ENCODE results near the gene PODNL1.
A peak's percentile ranks its signal among the peaks of the same experiment; 100 is the strongest.

Gene PODNL1

GRCh38 chr19:13958043-13958442, 19.8 kb upstream of the PODNL1 start:
- no peak for DNase-seq (ENCODE audit: low read depth in 3 of 3)

DNA sequence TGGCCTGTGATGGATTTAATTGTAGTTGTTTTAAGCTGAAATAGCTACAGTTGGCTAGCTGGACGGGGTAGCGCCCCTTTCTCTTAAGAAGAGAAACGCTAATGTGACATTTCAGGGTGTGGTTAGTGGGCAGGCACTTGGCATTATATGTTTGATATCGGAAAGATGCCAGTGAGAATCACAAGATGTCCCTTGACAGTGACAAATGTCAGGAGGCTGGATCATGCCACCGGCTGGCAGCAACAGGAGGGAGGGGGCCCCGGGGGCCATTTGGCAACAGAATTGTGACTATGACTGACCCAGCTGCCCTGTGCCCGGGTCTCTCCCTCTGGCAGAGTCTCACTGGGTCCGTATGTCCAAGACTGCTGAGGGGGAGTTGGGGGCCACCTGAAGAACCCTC, 18.8 kb upstream of the PODNL1 start:
- no peak for DNase-seq (ENCODE audit: low read depth in 3 of 3)

DNA sequence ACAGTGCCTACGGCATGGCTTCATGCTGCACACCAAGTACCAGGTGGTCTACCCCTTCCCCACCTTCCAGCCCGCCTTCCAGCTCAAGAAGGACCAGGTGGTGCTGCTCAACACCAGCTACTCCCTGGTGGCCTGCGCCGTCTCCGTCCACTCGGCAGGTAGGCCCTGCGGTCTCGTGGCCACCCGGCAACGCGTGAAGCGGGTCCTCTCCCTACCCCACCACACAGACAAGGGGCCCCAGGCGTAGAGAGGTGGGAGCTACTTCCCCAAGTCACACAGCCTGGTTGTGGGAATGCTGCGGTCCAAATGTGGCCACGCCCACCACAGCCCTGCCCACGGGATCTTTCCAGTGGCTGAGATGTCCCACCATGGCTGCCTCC, 18.1 kb upstream of the PODNL1 start:
- no peak for DNase-seq (ENCODE audit: low read depth in 3 of 3)

- DNase-seq (ENCODE audit: low read depth in 3 of 3), result no peak
These were observed 17.6 kb upstream of the PODNL1 start for GRCh38 chr19:13955662-13956364.

DNA sequence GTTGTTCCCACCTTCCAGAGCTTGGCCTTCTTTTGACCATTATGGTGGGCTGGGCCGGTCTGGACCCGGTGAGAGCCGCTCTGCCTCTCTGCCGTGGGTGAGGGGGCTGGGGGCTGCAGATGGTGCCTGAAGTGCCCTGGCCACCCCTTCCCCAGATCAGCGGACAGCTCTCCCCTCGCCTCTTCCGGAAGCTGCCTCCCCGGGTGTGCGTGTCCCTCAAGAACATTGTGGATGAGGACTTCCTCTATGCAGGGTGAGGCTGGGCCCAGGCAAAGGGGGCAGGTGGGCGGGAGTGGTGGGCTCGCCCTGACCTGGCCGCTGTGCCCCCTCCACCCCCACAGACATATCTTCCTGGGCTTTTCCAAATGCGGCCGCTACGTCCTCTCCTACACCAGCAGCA, 16.0 kb upstream of the PODNL1 start:
- DNase-seq (ENCODE audit: low read depth in 3 of 3), result no peak

DNA sequence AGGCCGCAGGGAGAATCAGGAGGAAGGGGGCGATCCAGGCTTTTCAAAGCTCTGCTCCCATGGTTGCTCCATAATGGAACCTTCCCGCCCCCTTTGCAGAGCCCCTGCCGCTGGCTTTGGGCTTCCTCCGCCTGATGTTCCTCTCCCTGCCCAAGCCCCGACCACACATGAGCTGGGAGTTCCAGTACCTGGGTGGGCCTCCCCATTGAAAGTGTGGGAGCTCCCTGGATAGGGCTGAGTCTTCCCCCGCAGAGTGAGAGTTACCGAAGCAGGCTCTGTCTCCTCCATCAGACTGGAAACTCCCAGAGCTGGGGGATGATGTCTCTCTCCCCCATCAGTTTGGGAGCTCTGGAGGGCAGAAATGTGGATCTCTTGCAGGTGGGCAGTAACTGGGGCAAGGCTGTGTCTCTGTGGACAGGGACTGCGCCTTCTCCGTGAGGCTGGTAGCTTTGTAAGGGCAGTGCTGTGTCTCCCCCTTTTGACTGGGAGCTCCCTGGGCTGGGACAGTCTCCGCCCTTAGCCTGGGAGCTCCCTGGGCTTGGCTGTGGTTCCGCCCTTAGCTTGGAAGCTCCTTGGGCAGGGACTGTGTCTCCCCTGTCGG, 14.8 kb upstream of the PODNL1 start:
- no peak for DNase-seq (ENCODE audit: low read depth in 3 of 3)

GRCh38 chr19:13952154-13952930, 14.1 kb upstream of the PODNL1 start, which contains the start of gene DCAF15:
Gene DCAF15, plus strand, starts transcription at chr19:13952509. Its CDS starts 4 bp downstream, at chr19:13952513.
- DNase-seq (ENCODE audit: low read depth in 3 of 3), result peak; percentile 97 to 99 (median 98)

DNA sequence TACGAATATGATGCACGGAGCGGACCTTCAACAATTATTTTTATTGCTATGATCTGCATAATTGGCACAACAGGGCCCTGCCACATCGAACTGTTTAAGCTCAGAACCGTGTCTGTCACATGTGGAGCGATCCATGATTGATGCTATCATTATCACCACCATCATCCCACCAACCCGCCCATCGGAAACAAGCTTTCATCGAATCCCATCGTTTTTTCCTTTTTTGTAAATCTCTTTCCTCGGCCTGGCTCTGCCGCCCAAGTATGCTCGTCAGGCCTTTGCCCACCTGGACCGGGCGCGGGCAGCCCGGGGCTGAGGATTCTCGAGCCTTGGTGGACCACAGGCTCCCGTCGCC, 13.6 kb upstream of the PODNL1 start:
- no peak for DNase-seq (ENCODE audit: low read depth in 3 of 3)

GRCh38 chr19:13951043-13951442, 12.8 kb upstream of the PODNL1 start:
- DNase-seq (ENCODE audit: low read depth in 3 of 3), result no peak

DNA sequence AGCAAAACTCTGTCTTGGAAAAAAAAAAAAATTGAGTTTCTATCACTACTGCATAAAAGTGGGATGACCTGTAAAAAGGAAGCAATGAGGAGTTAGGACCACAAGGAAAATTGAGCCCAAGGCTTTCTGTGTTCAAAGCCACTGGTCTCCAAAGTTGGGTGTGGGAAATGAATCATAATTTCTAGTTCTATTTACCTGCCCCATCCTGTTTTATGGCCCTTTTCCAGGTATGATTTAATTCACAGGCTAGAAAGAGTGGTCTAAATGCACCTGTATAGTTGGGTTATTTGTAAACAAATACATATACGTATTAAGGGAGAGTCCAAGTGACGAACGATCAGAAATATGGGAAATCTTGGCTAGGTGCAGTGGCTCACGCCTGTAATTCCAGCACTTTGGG, 8.2 kb upstream of the PODNL1 start:
- DNase-seq (ENCODE audit: low read depth in 3 of 3), result no peak

DNA sequence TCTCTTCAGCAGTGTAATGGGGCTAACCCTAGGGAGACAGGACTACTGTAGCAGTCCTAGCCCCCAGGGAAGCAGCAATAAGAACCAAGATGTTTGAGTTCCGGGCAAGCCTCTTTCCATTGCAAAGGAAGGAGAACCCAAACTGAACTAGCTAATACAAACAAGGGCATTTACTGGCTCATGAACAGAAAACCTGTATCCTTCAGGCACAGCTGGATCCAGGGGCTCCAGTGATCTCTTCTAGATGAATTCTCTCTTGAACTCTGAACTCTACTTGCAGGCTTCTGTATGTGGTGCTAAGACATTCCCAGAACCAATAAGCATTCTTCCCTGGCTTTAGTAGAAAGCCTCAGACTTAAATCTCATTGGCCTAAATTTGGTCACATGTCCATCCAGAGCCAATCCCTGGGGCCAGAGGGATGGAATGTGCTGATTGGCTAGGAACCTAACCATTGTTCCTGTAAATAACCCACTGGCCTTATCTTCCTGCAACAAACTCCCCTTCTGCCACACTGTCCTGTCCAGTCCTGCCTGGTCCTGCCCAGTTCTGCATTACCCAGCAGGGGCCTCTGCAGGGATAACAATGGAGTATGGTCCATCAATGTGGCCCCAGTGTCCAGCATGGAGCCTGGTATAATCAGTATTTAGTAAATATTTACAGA, 3.9 kb upstream of the PODNL1 start:
- DNase-seq (ENCODE audit: low read depth in 3 of 3), result no peak

DNA sequence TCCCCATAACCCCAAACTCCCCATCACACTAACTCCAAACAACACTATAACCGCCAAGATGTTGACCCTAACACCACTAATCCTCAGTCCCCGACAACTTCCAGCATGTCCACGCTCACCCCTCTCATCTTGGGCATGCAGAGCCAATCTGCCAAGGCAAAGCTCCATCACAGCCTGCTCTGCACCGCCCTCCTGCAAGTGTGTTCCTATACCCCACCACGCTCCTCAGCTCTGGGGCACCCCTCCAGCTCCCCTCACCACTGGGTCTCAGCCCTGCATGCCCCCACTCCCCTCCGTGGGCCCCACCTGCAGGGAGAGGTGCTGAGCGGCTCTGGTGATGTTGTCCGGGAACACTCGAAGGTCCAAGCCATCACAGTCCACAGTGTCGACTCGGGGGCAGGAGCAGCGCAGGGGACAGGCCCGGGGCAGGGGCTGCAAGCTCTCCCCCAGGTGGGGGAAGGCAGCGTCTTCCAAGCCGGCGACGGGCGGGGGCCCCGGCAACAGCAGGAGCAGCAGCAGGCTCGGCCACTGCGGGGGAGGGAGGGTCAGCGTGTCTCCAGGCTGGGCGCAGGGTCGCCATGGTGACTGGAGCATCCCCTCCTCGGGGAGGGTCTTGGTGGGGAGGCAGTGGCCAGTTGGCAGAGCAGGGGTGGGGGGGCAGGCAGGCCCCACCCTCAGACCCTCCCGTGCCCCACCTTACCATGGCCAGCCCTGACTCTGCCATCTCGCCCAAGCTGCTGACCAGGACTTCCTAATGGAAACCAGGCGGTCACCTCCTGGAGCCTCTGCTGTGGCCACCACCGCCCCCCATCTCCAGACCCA, 527 bp downstream of the PODNL1 start:
- no peak for DNase-seq (ENCODE audit: low read depth in 3 of 3)

DNA sequence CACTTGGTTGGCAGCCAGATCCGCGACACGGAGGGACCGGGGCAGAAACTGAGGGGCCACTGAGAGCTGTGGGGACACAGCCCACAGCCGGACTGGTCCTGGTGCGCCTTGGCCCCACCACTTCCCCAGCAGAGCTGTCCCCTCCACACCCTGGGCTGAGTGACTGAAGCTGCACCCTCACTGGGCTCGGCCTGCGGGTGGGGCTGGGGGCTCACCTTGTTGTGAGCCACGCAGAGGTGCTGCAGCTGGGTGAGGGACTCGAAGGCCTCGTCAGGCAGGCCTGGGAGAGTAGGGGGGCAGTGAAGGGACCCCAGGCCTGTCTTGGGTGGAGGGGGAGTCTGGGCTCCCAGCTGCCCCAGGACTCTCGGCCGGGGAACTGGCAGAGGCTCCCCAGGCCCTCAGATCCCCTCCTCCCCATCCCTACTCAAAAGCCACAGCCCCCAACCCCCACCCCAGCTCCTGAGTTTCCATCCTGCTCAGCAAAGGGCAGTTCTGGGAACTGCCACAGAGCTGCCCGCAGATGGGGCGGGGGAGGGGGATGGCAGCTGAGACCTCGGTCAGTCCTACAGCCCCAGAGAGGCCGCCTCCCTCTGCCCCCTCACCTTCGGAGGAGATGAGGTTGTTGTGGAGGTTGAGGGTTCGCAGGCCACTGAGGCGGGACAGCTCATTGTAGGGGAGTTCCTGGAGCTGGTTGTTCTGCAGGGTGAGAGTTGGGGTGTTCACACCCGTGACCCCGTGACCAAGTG, 2.3 kb downstream of the PODNL1 start:
- no peak for DNase-seq (ENCODE audit: low read depth in 3 of 3)

GRCh38 chr19:13934785-13935109, 3.5 kb downstream of the PODNL1 start:
- DNase-seq (ENCODE audit: low read depth in 3 of 3), result no peak

GRCh38 chr19:13932911-13933393, 5.3 kb downstream of the PODNL1 start:
- DNase-seq (ENCODE audit: low read depth in 3 of 3), result no peak

DNA sequence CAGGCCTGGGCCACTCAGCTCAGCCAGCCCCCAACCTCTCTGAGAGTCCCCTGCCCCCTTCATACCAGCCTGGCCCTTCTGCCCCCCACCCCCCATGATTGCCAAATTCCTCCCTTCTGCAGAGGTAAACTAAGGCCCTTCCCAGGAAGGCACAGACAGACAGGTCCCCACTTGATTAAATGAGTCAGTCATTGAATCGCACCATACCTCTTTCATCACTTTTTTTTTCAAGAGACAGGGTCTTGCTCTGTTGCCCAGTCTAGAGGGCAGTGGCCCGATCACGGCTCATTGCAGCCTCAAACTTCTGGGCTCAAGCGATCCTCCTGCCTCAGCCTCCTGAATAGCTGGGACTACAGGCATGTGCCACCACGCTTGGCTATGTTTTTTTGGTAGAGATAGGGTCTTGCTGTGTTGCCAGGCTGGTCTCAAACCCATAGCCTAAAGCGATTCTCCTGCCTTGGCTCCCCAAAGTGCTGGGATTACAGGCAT, 6.0 kb downstream of the PODNL1 start:
- no peak for DNase-seq (ENCODE audit: low read depth in 3 of 3)

DNA sequence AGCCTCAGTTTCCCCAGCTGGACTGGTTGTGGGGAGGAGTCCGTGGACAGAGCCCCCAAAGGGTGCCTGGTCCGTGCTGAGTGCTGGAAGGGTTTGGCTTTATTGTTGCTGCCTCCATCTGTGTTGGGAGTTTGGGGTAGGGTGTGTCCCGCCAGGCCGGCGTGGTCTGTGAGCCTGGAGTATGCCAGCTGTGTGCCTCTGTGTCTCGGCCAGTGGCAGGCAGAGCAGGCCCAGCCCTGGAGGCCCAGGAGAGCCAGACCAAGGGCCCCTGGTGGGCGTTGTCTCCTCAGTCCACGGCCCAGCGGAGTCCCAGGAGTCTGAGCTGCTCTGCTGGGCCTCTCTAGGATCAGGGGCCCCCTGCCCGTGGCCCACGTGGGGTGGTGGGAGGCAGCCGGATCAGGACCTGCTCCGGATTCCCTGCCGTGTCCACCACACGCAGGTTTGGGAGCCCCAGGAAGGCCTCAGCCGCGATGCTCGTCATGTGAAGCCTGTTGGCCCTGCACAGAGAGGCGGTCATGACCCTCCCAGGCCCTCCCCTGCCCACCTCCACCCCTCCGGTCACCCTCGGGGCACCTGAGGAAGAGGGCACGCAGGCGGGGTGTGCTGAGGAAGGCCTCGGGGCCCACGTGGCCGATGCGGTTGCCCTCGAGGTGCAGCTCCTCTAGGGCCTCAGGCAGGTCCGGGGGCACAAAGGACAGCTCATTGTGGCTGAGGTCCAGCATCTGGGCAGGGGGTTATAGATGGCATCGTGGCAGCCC, 6.6 kb downstream of the PODNL1 start:
- DNase-seq (ENCODE audit: low read depth in 3 of 3), result no peak

GRCh38 chr19:13930402-13930801, 7.8 kb downstream of the PODNL1 start:
- no peak for DNase-seq (ENCODE audit: low read depth in 3 of 3)

DNA sequence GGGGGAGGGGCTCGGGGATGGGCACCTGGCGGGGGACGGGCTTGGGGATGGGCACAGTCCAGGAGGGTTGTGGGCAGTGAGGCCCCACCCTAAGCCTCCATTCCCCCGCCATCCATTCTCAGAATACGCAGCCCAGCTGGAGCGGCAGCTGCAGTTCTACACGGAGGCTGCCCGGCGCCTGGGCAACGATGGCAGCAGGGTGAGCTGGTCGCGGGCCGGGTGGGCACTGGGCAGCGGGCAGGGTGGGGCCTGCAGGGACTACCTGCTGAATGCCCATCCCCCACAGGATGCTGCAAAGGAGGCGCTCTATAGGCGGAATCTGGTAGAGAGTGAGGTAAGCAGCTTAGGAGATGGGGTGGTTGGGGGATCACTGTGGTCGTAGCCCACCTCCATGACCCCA, 8.3 kb downstream of the PODNL1 start:
- DNase-seq (ENCODE audit: low read depth in 3 of 3), result no peak

GRCh38 chr19:13929340-13929739, 8.9 kb downstream of the PODNL1 start:
- no peak for DNase-seq (ENCODE audit: low read depth in 3 of 3)
